ENCODE results near the gene ATP6V0B. TPM values are rescaled to one million over a fixed set of nuclear protein-coding genes. Genes with fewer than 3 reads are reported as not detected.

ATP6V0B gene
- total and polyA plus RNA-seq, 2 of the 13 experiments (the other 11 are each of a cell fraction or from before 2014, with no cell fraction given), result 157 to 161 TPM

- H3K9me3 ChIP-seq (ENCODE audit: low read length), result no peaks in the 10 kb centered on the region
- H3K4me2 ChIP-seq (ENCODE audit: low read depth, low read length), result peak overlapping the region; percentile 60
- peaks cover 63% of the 10 kb centered on the region for H3K4me1 ChIP-seq (ENCODE audit: insufficient read depth, low read length)
- H3K27ac ChIP-seq (ENCODE audit: extremely low read length, insufficient read depth, low read length), result peak overlapping the region; percentile 62
- POLR2A ChIA-PET, result interaction anchor here (2.3 to 4.3 kb wide), 3 partner anchors 9 to 39 kb away, joined by 8 to 32 read pairs (median 20); partner anchors contain the start of genes ATP6V0B, B4GALT2 and IPO13
- FAIRE-seq (peak; percentile 8), DNase-seq (ENCODE audit: low spot score) (no peak), ATAC-seq (peak; percentile 46)
- 0 out of 2 replicates have a peak overlapping the region, but pooled peaks have one; percentile 50 for H3K9ac ChIP-seq (ENCODE audit: insufficient read depth, low read depth, low read length)
- H3K27me3 ChIP-seq (ENCODE audit: control insufficient read depth in 1 of 2, insufficient read depth in 2 of 2, low read length in 2 of 2), result no peaks in the 10 kb centered on the region
- H4K20me1 ChIP-seq (ENCODE audit: insufficient read depth, low read length), result no peaks in the 10 kb centered on the region
- BruUV-seq (replicated peaks), result no TSS peak
- intact Hi-C loops (cut with micrococcal nuclease; ENCODE audit: unreplicated experiment), result no loop called here
- in situ Hi-C loops (cut with HindIII; ENCODE audit: extremely low pct_ligation_motif_present, low pct_unique_long_range_greater_than_20kb), result no loop called here
- H3K79me2 ChIP-seq (ENCODE audit: insufficient read depth, low read length), result peaks cover 10% of the 10 kb centered on the region
- peak overlapping the region in 1 of 3 experiments; percentile 46; a peak in 2 of 6 replicates for H3K4me3 ChIP-seq (replicated peaks in 1 of 3; ENCODE audit: insufficient read depth in 1 of 3, low read depth in 2 of 3, low read length in 3 of 3)
- CTCF ChIA-PET (ENCODE audit: low intra/inter-chr PET ratio, low total read pairs), result no interaction called here
- no peak overlapping the region for H2AFZ ChIP-seq (ENCODE audit: low read length)
- peaks cover 17 to 35% of the 10 kb centered on the region in 2 experiments; a peak in 4 of 5 replicates for H3K36me3 ChIP-seq (replicated peaks in 1 of 2; ENCODE audit: control insufficient read depth in 1 of 2, insufficient read depth in 2 of 2, low read length in 2 of 2)
- WGBS (ENCODE audit: low lambda C conversion rate), result 40% methylated on average over 6 of the region's 6 CpGs
- 0 out of 2 replicates have a peak, but pooled peaks have one; percentile 39 for TF ChIP-seq ZNF607 (CRISPR knock-in tag; IDR thresholded peaks at IDR 0.05; ENCODE audit: borderline replicate concordance)
- no peak for TF ChIP-seq ATAD3A (CRISPR knock-in tag; IDR thresholded peaks at IDR 0.05)
- no peak for TF ChIP-seq SKI (IDR thresholded peaks at IDR 0.05; ENCODE audit: partially characterized antibody)
- TF ChIP-seq ZNF274 (CRISPR knock-in tag; IDR thresholded peaks at IDR 0.05), result peak; percentile 50; the same call in 1 of the 2 replicates
- TF ChIP-seq MBD4 (IDR thresholded peaks at IDR 0.05; ENCODE audit: borderline replicate concordance, low read length), result no peak
- TF ChIP-seq CTCF (CRISPR knock-in tag; IDR thresholded peaks at IDR 0.05), result peak; percentile 63
- no peak for TF ChIP-seq ZNF562 (CRISPR knock-in tag; IDR thresholded peaks at IDR 0.05; ENCODE audit: borderline replicate concordance)
- no peak for TF ChIP-seq NFYB (CRISPR knock-in tag; IDR thresholded peaks at IDR 0.05)
- TF ChIP-seq SMC3 (IDR thresholded peaks at IDR 0.05; ENCODE audit: low read length), result peak; percentile 14; the same call in 1 of the 2 replicates
- 0 out of 2 replicates have a peak, but pooled peaks have one; percentile 61 for TF ChIP-seq ARID2 (CRISPR knock-in tag; IDR thresholded peaks at IDR 0.05; ENCODE audit: borderline replicate concordance)
- TF ChIP-seq TAF15 (IDR thresholded peaks at IDR 0.05; ENCODE audit: low read depth, low read length, poor library complexity, severe bottlenecking), result no peak
- no peak for TF ChIP-seq GRHL1 (CRISPR knock-in tag; conservative IDR thresholded peaks at IDR 0.05)
- TF ChIP-seq BORCS8-MEF2B (CRISPR knock-in tag; IDR thresholded peaks at IDR 0.05), result peak; percentile 45; the same call in 1 of the 2 replicates
- no peak for TF ChIP-seq LCORL (IDR thresholded peaks at IDR 0.05)
- TF ChIP-seq LCORL (CRISPR knock-in tag; IDR thresholded peaks at IDR 0.05), result peak; percentile 50; the same call in 1 of the 2 replicates
- peak; percentile 5; the same call in 1 of the 2 replicates for TF ChIP-seq MED1 (CRISPR knock-in tag; IDR thresholded peaks at IDR 0.05)
- TF ChIP-seq HMGXB4 (CRISPR knock-in tag; IDR thresholded peaks at IDR 0.05; ENCODE audit: borderline replicate concordance in 1 of 2, low read depth in 1 of 2), result no peak
- peak; percentile 20; the same call in 1 of the 2 replicates for TF ChIP-seq ZFP91 (CRISPR knock-in tag; IDR thresholded peaks at IDR 0.05; ENCODE audit: borderline replicate concordance)
Measured at GRCh38 chr1:43986712-43987111, 12.0 kb downstream of the ATP6V0B start.

Measured in HepG2 (cell line).